DND-41 (cell line): ENCODE data around the gene EHBP1.

Experiments
- ATAC-seq: fragments of 200-7000 bp; cut with Tn5 transposase; 3 replicates; pipeline ENCODE4 v1.9.1; 2021; ENCODE audit warnings: low read depth; ENCODE audit not compliant: insufficient read depth
- DNase-seq: peaks from one replicate; pipeline ENCODE4 v3.0.0-alpha.2; 2020
- H2AFZ ChIP-seq: 2 replicates; pipeline ENCODE4 v1.6.0; 2012; ENCODE audit warnings: low read depth, low read length
- H3K27ac ChIP-seq: 2 replicates; pipeline ENCODE4 v1.5.1; 2012; ENCODE audit warnings: low read length, inconsistent platforms
- H3K27me3 ChIP-seq: fragments of 200-600 bp; sonication (generic); 2 replicates; pipeline ENCODE4 v1.6.0; 2012; ENCODE audit warnings: low read length, mild to moderate bottlenecking, inconsistent platforms; ENCODE audit not compliant: insufficient read depth, poor library complexity
- H3K36me3 ChIP-seq: 2 replicates; pipeline ENCODE4 v1.5.1; 2012; ENCODE audit warnings: low read length, inconsistent platforms; ENCODE audit not compliant: insufficient read depth
- H3K4me1 ChIP-seq: 2 replicates; pipeline ENCODE4 v1.5.1; 2012; ENCODE audit warnings: mild to moderate bottlenecking, low read length; ENCODE audit not compliant: insufficient read depth
- H3K4me2 ChIP-seq: 2 replicates; pipeline ENCODE4 v1.6.0; 2012; ENCODE audit warnings: mild to moderate bottlenecking, moderate library complexity, low read length, inconsistent platforms; ENCODE audit not compliant: insufficient read depth
- H3K4me3 ChIP-seq, 2 experiments: fragments of 200-600 bp in 1 of 2; shearing (Covaris generic) in 1 of 2; 2 replicates each; pipeline ENCODE4 v1.5.1; 2012 to 2016; ENCODE audit warnings: inconsistent platforms in 2 of 2, low read length in 2 of 2, mild to moderate bottlenecking in 2 of 2, low read depth in 1 of 2, moderate library complexity in 1 of 2
- H3K79me2 ChIP-seq: 2 replicates; pipeline ENCODE4 v1.6.0; 2012; ENCODE audit warnings: low read length, inconsistent platforms; ENCODE audit not compliant: insufficient read depth
- H3K9ac ChIP-seq: 2 replicates; pipeline ENCODE4 v1.6.0; 2012; ENCODE audit warnings: low read depth, mild to moderate bottlenecking, inconsistent platforms, low read length, moderate library complexity
- H3K9me3 ChIP-seq: 2 replicates; pipeline ENCODE4 v1.5.1; 2012; ENCODE audit warnings: low read length, moderate library complexity, mild to moderate bottlenecking, inconsistent platforms; ENCODE audit not compliant: insufficient read depth, severe bottlenecking
- H4K20me1 ChIP-seq: 2 replicates; pipeline ENCODE4 v1.6.0; 2012; ENCODE audit warnings: low read length; ENCODE audit not compliant: insufficient read depth
- CTCF ChIP-seq: IDR thresholded peaks from 2 replicates; pipeline ENCODE4 v1.5.1; 2012; ENCODE audit warnings: borderline replicate concordance, low read length, moderate library complexity, mild to moderate bottlenecking; ENCODE audit not compliant: poor library complexity, severe bottlenecking; ENCODE audit errors: extremely low read depth
- EZH2 ChIP-seq: IDR thresholded peaks from 3 replicates; pipeline ENCODE4 v1.6.1; 2012; ENCODE audit warnings: borderline replicate concordance, low read depth, mild to moderate bottlenecking, moderate library complexity, low read length, inconsistent platforms; ENCODE audit not compliant: severe bottlenecking

Gene EHBP1

DNA sequence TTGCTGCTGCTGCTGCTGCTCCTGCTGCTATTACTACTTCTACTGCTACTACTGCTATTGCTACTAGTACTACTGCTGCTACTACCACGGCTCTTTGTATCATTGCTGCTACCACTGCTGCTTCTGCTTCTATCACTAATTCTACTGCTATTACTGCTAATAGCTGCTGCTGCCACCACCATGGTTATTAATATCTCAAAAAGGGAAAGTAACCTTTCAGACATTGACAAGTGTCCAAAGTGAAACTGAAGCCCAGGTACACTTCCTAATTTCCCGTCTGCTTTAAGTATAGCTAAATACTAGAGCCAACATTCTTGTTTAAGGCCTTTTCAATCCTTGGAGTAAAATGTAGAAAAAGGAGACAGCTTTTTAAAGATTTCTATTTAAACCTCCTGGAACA, 45.4 kb upstream of the EHBP1 start:
- H3K4me2 ChIP-seq: no peak overlapping the region
- no peaks in the 10 kb centered on the region for H3K36me3 ChIP-seq
- no peak overlapping the region for H3K9ac ChIP-seq
- no peak overlapping the region for H3K27ac ChIP-seq
- no peak overlapping the region for H2AFZ ChIP-seq
- H3K27me3 ChIP-seq: no peaks in the 10 kb centered on the region
- no peak overlapping the region for H3K4me3 ChIP-seq
- no peaks in the 10 kb centered on the region for H3K4me1 ChIP-seq
- no peak for ATAC-seq
- DNase-seq: no peak
- no peaks in the 10 kb centered on the region for H3K9me3 ChIP-seq
- H4K20me1 ChIP-seq: no peaks in the 10 kb centered on the region
- H3K79me2 ChIP-seq: no peaks in the 10 kb centered on the region
- TF ChIP-seq EZH2 (no peak), CTCF (no peak)

- no peak overlapping the region for H3K9ac ChIP-seq
- DNase-seq (no peak), ATAC-seq (no peak)
- H3K9me3 ChIP-seq: no peaks in the 10 kb centered on the region
- H3K27me3 ChIP-seq: no peaks in the 10 kb centered on the region
- H3K4me2 ChIP-seq: no peak overlapping the region
- no peaks in the 10 kb centered on the region for H3K4me1 ChIP-seq
- H3K79me2 ChIP-seq: no peaks in the 10 kb centered on the region
- no peak overlapping the region for H2AFZ ChIP-seq
- TF ChIP-seq EZH2 (no peak), CTCF (no peak)
- no peaks in the 10 kb centered on the region for H3K36me3 ChIP-seq
- H4K20me1 ChIP-seq: no peaks in the 10 kb centered on the region
- H3K4me3 ChIP-seq: no peak overlapping the region
- no peak overlapping the region for H3K27ac ChIP-seq
Measured at GRCh38 chr2:62660582-62661262, 44.8 kb upstream of the EHBP1 start.

DNA sequence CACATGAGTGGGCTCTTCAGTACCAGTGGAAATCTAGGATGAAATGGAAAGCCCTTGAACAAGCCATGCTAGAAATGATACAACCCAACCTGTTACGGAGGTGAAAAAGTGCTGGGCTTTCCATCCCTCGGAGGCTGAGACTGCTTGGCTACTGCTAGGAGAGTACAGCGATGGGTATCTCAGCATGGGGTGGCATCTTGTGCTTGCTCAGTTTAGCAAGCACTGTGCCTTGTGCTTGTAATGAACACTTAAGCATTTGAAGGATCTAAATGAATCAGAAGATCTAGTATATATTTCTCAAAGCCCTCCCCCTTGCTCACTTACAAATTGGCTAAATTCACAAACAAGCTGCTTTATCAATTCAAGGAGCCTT, 44.3 kb upstream of the EHBP1 start:
- H3K4me3 ChIP-seq: no peak overlapping the region
- no peak overlapping the region for H3K9ac ChIP-seq
- H4K20me1 ChIP-seq: no peaks in the 10 kb centered on the region
- H3K4me1 ChIP-seq: no peaks in the 10 kb centered on the region
- no peak overlapping the region for H3K4me2 ChIP-seq
- no peaks in the 10 kb centered on the region for H3K79me2 ChIP-seq
- H3K36me3 ChIP-seq: no peaks in the 10 kb centered on the region
- H2AFZ ChIP-seq: no peak overlapping the region
- DNase-seq: no peak
- no peaks in the 10 kb centered on the region for H3K9me3 ChIP-seq
- H3K27me3 ChIP-seq: no peaks in the 10 kb centered on the region
- ATAC-seq: no peak
- no peak for TF ChIP-seq CTCF
- TF ChIP-seq EZH2: no peak
- no peak overlapping the region for H3K27ac ChIP-seq
